B cell (primary cell): Measurements from ENCODE around the gene ADGRF5. TPM values are rescaled to one million over a fixed set of nuclear protein-coding genes. Genes with fewer than 3 reads are reported as not detected.

Experiments
- ATAC-seq: fragments of 200-7000 bp; cut with Tn5 transposase; one replicate; pipeline ENCODE4 v1.10.0; 2021; ENCODE audit warnings: low read depth, mild to moderate bottlenecking, moderate number of reproducible peaks, moderate library complexity
- CTCF ChIA-PET: fragments of 350-600 bp; sonication (Branson Sonifier 250); formaldehyde crosslinking; loops from one replicate; lab custom pipeline; 2021; ENCODE audit warnings: antibody characterized with exemption, inconsistent platforms; lab: Charles Lee
- POLR2A ChIA-PET: fragments of 350-600 bp; sonication (Branson Sonifier 250); formaldehyde crosslinking; loops from one replicate; lab custom pipeline; 2021; ENCODE audit warnings: antibody characterized with exemption; lab: Charles Lee
- DNase-seq: peaks from one replicate; pipeline ENCODE4 v3.0.0; 2013
- H2AFZ ChIP-seq: 2 replicates; pipeline ENCODE4 v1.6.1; 2012; ENCODE audit warnings: mild to moderate bottlenecking, low read depth, low read length; ENCODE audit not compliant: insufficient read depth, poor library complexity, severe bottlenecking
- H3K27ac ChIP-seq, 2 donors: 1 replicate in 1 of 2; 2 replicates in 1 of 2; pipeline ENCODE4 v1.5.1; 2012 to 2013; ENCODE audit warnings: low read length in 2 of 2, mild to moderate bottlenecking in 2 of 2, moderate library complexity in 1 of 2
- H3K27me3 ChIP-seq, 4 experiments: fragments of 200-600 bp in 1 of 4; sonication (generic) in 1 of 4; replicated peaks in 1 of 4; 1 replicate in 2 of 4; 2 replicates in 2 of 4; pipeline versions ENCODE4 v1.6.1 to v1.7.0; 2013 to 2016; ENCODE audit warnings: low read length in 3 of 4, mild to moderate bottlenecking in 2 of 4, mixed read lengths in 1 of 4, moderate library complexity in 1 of 4; ENCODE audit not compliant: insufficient read depth in 4 of 4, control insufficient read depth in 3 of 4; ENCODE audit errors: control extremely low read depth in 1 of 4
- H3K36me3 ChIP-seq, 2 experiments: replicated peaks in 1 of 2; 1 replicate in 1 of 2; 2 replicates in 1 of 2; pipeline versions ENCODE4 v1.6.1 to v1.7.1; 2013; ENCODE audit warnings: low read length in 1 of 2; ENCODE audit not compliant: insufficient read depth in 2 of 2, control insufficient read depth in 1 of 2; ENCODE audit errors: control extremely low read depth in 1 of 2, extremely low read depth in 1 of 2
- H3K4me1 ChIP-seq, 2 donors: fragments of 200-600 bp in 1 of 2; sonication (generic) in 1 of 2; 1 replicate in 1 of 2; 2 replicates in 1 of 2; pipeline versions ENCODE4 v1.5.1 to v1.6.1; 2013 to 2017; ENCODE audit warnings: low read length in 2 of 2; ENCODE audit not compliant: control insufficient read depth in 2 of 2, insufficient read depth in 2 of 2
- H3K4me2 ChIP-seq: replicated peaks from 2 replicates; pipeline ENCODE3; 2012; ENCODE audit warnings: mild to moderate bottlenecking, low read depth, low read length; ENCODE audit not compliant: poor library complexity, severe bottlenecking
- H3K4me3 ChIP-seq, 5 experiments: fragments of 200-600 bp in 1 of 5; sonication (generic) in 1 of 5; 1 replicate in 3 of 5; 2 replicates in 2 of 5; pipeline versions ENCODE4 v1.5.1 to v1.7.0; 2011 to 2016; ENCODE audit warnings: low read length in 4 of 5, mild to moderate bottlenecking in 4 of 5, low read depth in 2 of 5, control low read depth in 1 of 5, moderate library complexity in 1 of 5; ENCODE audit not compliant: insufficient read depth in 1 of 5; ENCODE audit errors: control extremely low read depth in 1 of 5, extremely low read depth in 1 of 5
- H3K79me2 ChIP-seq: fragments of 200-600 bp; sonication (generic); one replicate; pipeline ENCODE4 v1.6.0; 2016; ENCODE audit warnings: low read length; ENCODE audit not compliant: control insufficient read depth, insufficient read depth
- H3K9ac ChIP-seq: fragments of 200-600 bp; sonication (generic); 2 replicates; pipeline ENCODE4 v1.6.1; 2017; ENCODE audit warnings: mild to moderate bottlenecking, low read length, moderate library complexity
- H3K9me3 ChIP-seq, 3 donors: one replicate each; pipeline versions ENCODE4 v1.6.1 to v1.7.1; 2013; ENCODE audit warnings: low read length in 2 of 3; ENCODE audit not compliant: control insufficient read depth in 2 of 3, insufficient read depth in 1 of 3; ENCODE audit errors: control extremely low read depth in 1 of 3
- H4K20me1 ChIP-seq: 2 replicates; pipeline ENCODE4 v1.6.0; 2012; ENCODE audit warnings: mild to moderate bottlenecking, low read length; ENCODE audit not compliant: insufficient read depth, control insufficient read depth, poor library complexity, severe bottlenecking
- H3K27ac Mint-ChIP-seq: one replicate; pipeline ENCODE4 v1.8.0; 2021; ENCODE audit warnings: mixed read lengths
- H3K27me3 Mint-ChIP-seq: one replicate; pipeline ENCODE4 v1.8.0; 2021; ENCODE audit warnings: mixed read lengths
- H3K4me1 Mint-ChIP-seq: one replicate; pipeline ENCODE4 v1.8.0; 2021; ENCODE audit warnings: mixed read lengths
- H3K4me3 Mint-ChIP-seq: one replicate; pipeline ENCODE4 v1.8.0; 2021; ENCODE audit warnings: mixed read lengths
- H3K9me3 Mint-ChIP-seq: one replicate; pipeline ENCODE4 v1.8.0; 2022; ENCODE audit warnings: mixed read lengths; ENCODE audit not compliant: insufficient read depth
- CTCF ChIP-seq: fragments of 200-600 bp; IDR thresholded peaks from one replicate; pipeline ENCODE4 v1.8.0; 2022; ENCODE audit warnings: antibody characterized with exemption, mild to moderate bottlenecking
- EZH2 ChIP-seq: IDR thresholded peaks from 2 replicates; pipeline ENCODE4 v1.6.1; 2012; ENCODE audit warnings: borderline replicate concordance, low read depth, mild to moderate bottlenecking, moderate library complexity, low read length; ENCODE audit not compliant: insufficient read depth, poor library complexity, severe bottlenecking
- WGBS: methylation state at CpG from one replicate; pipeline ENCODE4 v1.1.5; 2013; ENCODE audit warnings: missing lambda C conversion rate; ENCODE audit not compliant: insufficient coverage; 5-methylcytosine and 5-hydroxymethylcytosine counted together
- intact Hi-C: fragments of 100-400 bp; cut with micrococcal nuclease; formaldehyde crosslinking; loops from one replicate; pipeline ENCODE4 v1.10.0; 2022
- polyA plus RNA-seq: library from polyadenylated mRNA; depleted of rRNA; stranded (reverse); fragments of >200 nt; gene quantifications from 2 replicates; pipeline ENCODE4 v1.2.3, GENCODE V29; 2012
- total RNA-seq, 2 donors: library from RNA; stranded (reverse); fragments of 120-200 nt in 1 of 2; gene quantifications; 1 replicate in 1 of 2; 2 replicates in 1 of 2; pipeline versions ENCODE4 v1.2.3 to v1.2.4, GENCODE V29; 2013 to 2022

ADGRF5 gene
- total and polyA plus RNA-seq, 2 donors (not counting 1 experiment from before 2014, with no cell fraction given): not detected

GRCh38 chr6:46935687-46936086 lies 13.9 kb upstream of the ADGRF5 start:
- Mint-ChIP-seq H3K4me3 (no peak overlapping the region), H3K4me1 (no peaks in the 10 kb centered on the region), H3K9me3 (no peaks in the 10 kb centered on the region), H3K27me3 (peaks cover 8% of the 10 kb centered on the region), H3K27ac (no peak overlapping the region)
- no peaks in the 10 kb centered on the region for H3K36me3 ChIP-seq
- no peak overlapping the region for H3K4me2 ChIP-seq
- no peaks in the 10 kb centered on the region for H3K79me2 ChIP-seq
- no peak overlapping the region for H2AFZ ChIP-seq
- ATAC-seq (no peak), DNase-seq (no peak)
- ChIA-PET CTCF (no interaction called here), POLR2A (no interaction called here)
- H3K9me3 ChIP-seq: peaks cover 0 to 3% (median 0%) of the 10 kb centered on the region in 3 donors
- TF ChIP-seq CTCF: no peak
- no peaks in the 10 kb centered on the region for H3K27me3 ChIP-seq
- intact Hi-C loops: no loop called here
- H4K20me1 ChIP-seq: no peaks in the 10 kb centered on the region
- no peak overlapping the region for H3K9ac ChIP-seq
- H3K4me3 ChIP-seq: no peak overlapping the region
- no peak overlapping the region for H3K27ac ChIP-seq
- H3K4me1 ChIP-seq: no peaks in the 10 kb centered on the region
- 93% methylated on average over 3 of the region's 6 CpGs for WGBS

- POLR2A ChIA-PET: no interaction called here
Measured at GRCh38 chr6:46933751-46934150, 12.0 kb upstream of the ADGRF5 start.

More at GRCh38 chr6:46933751-46934150, 12.0 kb upstream of the ADGRF5 start:
- no peak overlapping the region for H3K4me2 ChIP-seq
- peaks cover 0 to 6% (median 0%) of the 10 kb centered on the region in 3 donors for H3K9me3 ChIP-seq
- H3K9me3 Mint-ChIP-seq: no peaks in the 10 kb centered on the region
- no peak overlapping the region for H2AFZ ChIP-seq
- no peaks in the 10 kb centered on the region for H3K4me1 ChIP-seq
- no peak overlapping the region for H3K27ac ChIP-seq
- CTCF ChIA-PET: no interaction called here
- H3K4me1 Mint-ChIP-seq: no peaks in the 10 kb centered on the region
- H3K9ac ChIP-seq: no peak overlapping the region
- H3K36me3 ChIP-seq: no peaks in the 10 kb centered on the region
- no peak overlapping the region for H3K4me3 Mint-ChIP-seq
- intact Hi-C loops: no loop called here
- no peak overlapping the region for H3K27ac Mint-ChIP-seq
- H3K27me3 ChIP-seq: no peaks in the 10 kb centered on the region
- H3K79me2 ChIP-seq: no peaks in the 10 kb centered on the region
- H4K20me1 ChIP-seq: no peaks in the 10 kb centered on the region
- no peak for TF ChIP-seq CTCF
- TF ChIP-seq EZH2: no peak
- no peak overlapping the region for H3K4me3 ChIP-seq
- DNase-seq (no peak), ATAC-seq (no peak)
- 100% methylated on average over 4 of the region's 5 CpGs for WGBS
- peaks cover 5% of the 10 kb centered on the region for H3K27me3 Mint-ChIP-seq
